MM.1S (cell line): Measurements from ENCODE around the gene RTN4RL1.

Experiments used
- DNase-seq: peaks from one replicate; pipeline ENCODE4 v3.0.0-alpha.2; 2015
- H2AFZ ChIP-seq: fragments of 300-600 bp; sonication (generic); 2 replicates; pipeline ENCODE4 v1.6.0; 2016; ENCODE audit warnings: antibody characterized with exemption, low read length
- H3F3A ChIP-seq: fragments of 300-600 bp; sonication (generic); 2 replicates; pipeline ENCODE4 v1.6.1; 2016; ENCODE audit warnings: mild to moderate bottlenecking, antibody characterized with exemption, low read length, moderate library complexity, mixed read lengths; ENCODE audit not compliant: insufficient read depth
- H3K27ac ChIP-seq: fragments of 300-600 bp; sonication (generic); 2 replicates; pipeline ENCODE4 v1.5.1; 2016; ENCODE audit warnings: mild to moderate bottlenecking, low read length
- H3K27me3 ChIP-seq: fragments of 300-600 bp; sonication (generic); replicated peaks from 2 replicates; pipeline ENCODE4 v1.6.0; 2016; ENCODE audit warnings: low read length; ENCODE audit not compliant: insufficient read depth
- H3K36me3 ChIP-seq: fragments of 300-600 bp; sonication (generic); replicated peaks from 2 replicates; pipeline ENCODE4 v1.6.1; 2016; ENCODE audit warnings: mild to moderate bottlenecking, low read length, mixed read lengths; ENCODE audit not compliant: insufficient read depth
- H3K4me1 ChIP-seq: fragments of 300-600 bp; sonication (generic); 2 replicates; pipeline ENCODE4 v1.6.1; 2016; ENCODE audit warnings: low read length, mixed read lengths
- H3K4me2 ChIP-seq: fragments of 300-600 bp; sonication (generic); 2 replicates; pipeline ENCODE4 v1.6.0; 2016; ENCODE audit warnings: low read depth, low read length
- H3K4me3 ChIP-seq: fragments of 300-600 bp; sonication (generic); 2 replicates; pipeline ENCODE4 v1.5.1; 2016; ENCODE audit warnings: low read length, mixed read lengths
- H3K79me2 ChIP-seq: fragments of 300-600 bp; sonication (generic); 2 replicates; pipeline ENCODE4 v1.6.1; 2016; ENCODE audit warnings: mixed run types, low read length, mixed read lengths
- H3K9ac ChIP-seq: fragments of 300-600 bp; sonication (generic); 2 replicates; pipeline ENCODE4 v1.6.1; 2016; ENCODE audit warnings: low read length, mixed read lengths
- H3K9me2 ChIP-seq: fragments of 300-600 bp; sonication (generic); replicated peaks from 2 replicates; pipeline ENCODE4 v1.6.1; 2016; ENCODE audit warnings: mild to moderate bottlenecking, low read length, mixed read lengths; ENCODE audit not compliant: insufficient read depth
- H3K9me3 ChIP-seq: fragments of 300-600 bp; sonication (generic); replicated peaks from 2 replicates; pipeline ENCODE4 v1.6.1; 2016; ENCODE audit warnings: mild to moderate bottlenecking, low read length, mixed read lengths; ENCODE audit not compliant: insufficient read depth
- H4K20me1 ChIP-seq: fragments of 300-600 bp; sonication (generic); 2 replicates; pipeline ENCODE4 v1.6.1; 2016; ENCODE audit warnings: mild to moderate bottlenecking, low read length, moderate library complexity, mixed read lengths; ENCODE audit not compliant: insufficient read depth
- EZH2 ChIP-seq: fragments of 300-600 bp; sonication (generic); optimal IDR thresholded peaks from 2 replicates; pipeline ENCODE3; 2017; ENCODE audit warnings: low read depth, mild to moderate bottlenecking, antibody characterized with exemption, low read length, mixed read lengths
- EZH2phosphoT487 ChIP-seq: fragments of 300-600 bp; sonication (generic); IDR thresholded peaks from 2 replicates; pipeline ENCODE4 v1.6.1; 2018; ENCODE audit warnings: antibody characterized with exemption, low read length
- TF ChIP-seq, protein P1 (sequence below): fragments of 300-600 bp; sonication (generic); IDR thresholded peaks from 2 replicates; pipeline ENCODE4 v1.5.1; 2016; ENCODE audit warnings: antibody characterized with exemption, low read length, mixed read lengths

RTN4RL1 gene

DNA sequence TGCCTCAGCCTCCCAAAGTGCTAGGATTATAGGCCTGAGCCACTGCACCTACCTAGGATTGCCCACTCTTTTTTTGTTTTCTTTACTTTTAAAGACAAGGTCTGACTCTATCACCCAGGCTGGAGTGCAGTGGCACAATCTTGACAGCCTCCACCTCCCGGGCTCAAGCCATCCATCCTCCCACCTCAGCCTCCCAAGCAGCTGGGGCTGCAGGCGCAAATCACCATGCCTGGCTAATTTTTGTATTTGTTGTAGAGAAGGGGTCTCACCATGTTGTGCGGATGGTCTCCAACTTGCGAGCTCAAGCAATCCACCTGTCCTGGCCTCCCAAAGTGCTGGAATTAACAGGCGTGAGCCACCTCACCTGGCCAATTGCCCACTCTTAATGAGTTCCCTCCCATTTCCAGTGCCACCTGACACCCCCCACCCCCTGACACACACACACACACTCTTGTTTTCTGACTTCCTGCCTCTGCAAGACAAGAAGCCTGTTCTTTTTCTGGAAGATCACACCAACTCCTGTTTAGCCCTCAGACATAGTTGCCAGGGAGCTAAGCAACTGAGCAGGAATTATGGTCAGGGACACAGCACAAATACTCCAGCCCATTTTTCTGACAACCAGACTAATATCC, 19.2 kb upstream of the RTN4RL1 start:
- Histone ChIP-seq H3F3A (no peaks in the 10 kb centered on the region), H3K36me3 (no peaks in the 10 kb centered on the region), H3K4me1 (peaks cover 8% of the 10 kb centered on the region; the same call in 1 of the 2 replicates), H2AFZ (no peak overlapping the region), H3K4me3 (no peak overlapping the region), H3K9me2 (no peaks in the 10 kb centered on the region), H3K27ac (no peak overlapping the region), H3K9me3 (no peaks in the 10 kb centered on the region), H3K27me3 (peaks cover 3% of the 10 kb centered on the region; the same call in 1 of the 2 replicates), H3K79me2 (peaks cover 23% of the 10 kb centered on the region), H4K20me1 (no peaks in the 10 kb centered on the region), H3K9ac (no peak overlapping the region), H3K4me2 (no peak overlapping the region)
- TF ChIP-seq EZH2phosphoT487 (no peak), EZH2 (no peak)
- TF ChIP-seq, protein P1, sequence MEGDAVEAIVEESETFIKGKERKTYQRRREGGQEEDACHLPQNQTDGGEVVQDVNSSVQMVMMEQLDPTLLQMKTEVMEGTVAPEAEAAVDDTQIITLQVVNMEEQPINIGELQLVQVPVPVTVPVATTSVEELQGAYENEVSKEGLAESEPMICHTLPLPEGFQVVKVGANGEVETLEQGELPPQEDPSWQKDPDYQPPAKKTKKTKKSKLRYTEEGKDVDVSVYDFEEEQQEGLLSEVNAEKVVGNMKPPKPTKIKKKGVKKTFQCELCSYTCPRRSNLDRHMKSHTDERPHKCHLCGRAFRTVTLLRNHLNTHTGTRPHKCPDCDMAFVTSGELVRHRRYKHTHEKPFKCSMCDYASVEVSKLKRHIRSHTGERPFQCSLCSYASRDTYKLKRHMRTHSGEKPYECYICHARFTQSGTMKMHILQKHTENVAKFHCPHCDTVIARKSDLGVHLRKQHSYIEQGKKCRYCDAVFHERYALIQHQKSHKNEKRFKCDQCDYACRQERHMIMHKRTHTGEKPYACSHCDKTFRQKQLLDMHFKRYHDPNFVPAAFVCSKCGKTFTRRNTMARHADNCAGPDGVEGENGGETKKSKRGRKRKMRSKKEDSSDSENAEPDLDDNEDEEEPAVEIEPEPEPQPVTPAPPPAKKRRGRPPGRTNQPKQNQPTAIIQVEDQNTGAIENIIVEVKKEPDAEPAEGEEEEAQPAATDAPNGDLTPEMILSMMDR = no peak
- DNase-seq = no peak

DNA sequence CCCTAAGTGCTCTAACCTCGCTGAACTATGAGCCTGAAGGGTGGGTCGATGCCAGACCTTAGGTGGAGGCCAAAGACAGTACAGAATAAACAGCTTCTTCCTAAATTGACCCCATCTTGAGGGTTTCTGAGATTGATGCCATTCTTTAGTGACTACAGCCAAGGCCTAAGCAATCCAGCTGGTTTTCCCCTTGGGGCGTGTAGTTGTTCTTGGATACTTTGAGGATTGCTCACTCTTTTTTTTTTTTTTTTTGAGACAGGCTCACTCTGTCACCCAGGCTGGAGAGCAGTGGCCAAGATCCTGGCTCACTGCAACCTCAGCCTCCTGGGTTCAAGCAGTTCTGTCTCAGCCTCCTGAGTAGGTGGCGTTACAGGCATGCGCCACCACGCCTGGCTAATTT, 18.7 kb upstream of the RTN4RL1 start:
- Histone ChIP-seq H3K4me1 (peaks cover 8% of the 10 kb centered on the region; the same call in 1 of the 2 replicates), H3K79me2 (peaks cover 23% of the 10 kb centered on the region), H3K9me2 (no peaks in the 10 kb centered on the region), H3F3A (no peaks in the 10 kb centered on the region), H3K36me3 (no peaks in the 10 kb centered on the region), H2AFZ (no peak overlapping the region), H3K9me3 (no peaks in the 10 kb centered on the region), H3K9ac (no peak overlapping the region), H3K27ac (no peak overlapping the region), H3K4me3 (no peak overlapping the region), H3K27me3 (peaks cover 2% of the 10 kb centered on the region; the same call in 1 of the 2 replicates), H4K20me1 (no peaks in the 10 kb centered on the region), H3K4me2 (no peak overlapping the region)
- no peak for TF ChIP-seq EZH2
- no peak for DNase-seq

DNA sequence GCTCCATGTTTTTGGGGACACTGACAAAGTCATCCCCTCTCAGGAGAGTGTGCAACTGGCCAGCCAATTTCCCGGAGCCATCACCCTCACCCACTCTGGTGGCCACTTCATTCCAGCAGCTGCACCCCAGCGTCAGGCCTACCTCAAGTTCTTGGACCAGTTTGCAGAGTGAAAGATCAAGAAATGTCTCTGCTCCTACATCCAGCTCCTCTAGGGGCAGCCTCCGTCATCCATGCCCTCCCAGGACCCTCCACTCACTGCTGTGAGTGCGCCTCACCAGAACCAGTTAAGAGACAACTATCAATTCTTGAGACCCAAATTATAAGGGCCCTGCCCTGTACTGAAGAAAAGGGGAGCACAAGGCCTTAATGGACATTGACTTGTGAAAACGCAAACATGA, 17.8 kb upstream of the RTN4RL1 start:
- TF ChIP-seq, protein P1 = no peak
- TF ChIP-seq EZH2phosphoT487 (no peak), EZH2 (no peak)
- Histone ChIP-seq H3K27ac (no peak overlapping the region), H3K9ac (peak overlapping the region; percentile 93; the same call in 1 of the 2 replicates)

DNA sequence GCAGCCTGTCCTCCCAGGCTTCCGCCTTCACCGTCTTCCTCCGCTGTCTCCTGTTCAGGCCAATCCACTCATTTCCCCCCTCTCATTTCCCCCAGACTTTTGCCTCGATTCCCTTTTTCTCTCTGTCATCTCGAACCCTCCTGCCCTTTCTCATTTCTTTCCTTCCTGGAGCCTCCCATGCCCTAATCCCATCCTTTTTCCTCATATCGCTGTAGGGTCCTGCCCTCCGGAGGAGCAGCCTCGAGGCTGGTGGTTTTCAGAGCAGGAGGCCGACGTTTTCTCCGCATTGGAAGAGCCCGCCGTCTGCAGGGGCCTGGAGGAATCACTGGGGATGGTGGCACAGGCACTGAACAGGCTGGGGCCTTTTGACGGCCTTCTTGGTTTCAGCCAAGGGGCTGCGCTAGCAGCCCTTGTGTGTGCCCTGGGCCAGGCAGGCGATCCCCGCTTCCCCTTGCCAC, 17.3 kb upstream of the RTN4RL1 start:
- Histone ChIP-seq H3K9me3 (no peaks in the 10 kb centered on the region), H3K4me2 (peak overlapping the region; percentile 99), H2AFZ (peak overlapping the region; percentile 82), H3K9me2 (no peaks in the 10 kb centered on the region), H3K4me1 (peaks cover 8% of the 10 kb centered on the region; the same call in 1 of the 2 replicates), H3K9ac (peak overlapping the region; percentile 93), H3K27ac (peak overlapping the region; percentile 42; the same call in 1 of the 2 replicates), H3K27me3 (no peaks in the 10 kb centered on the region), H3K36me3 (no peaks in the 10 kb centered on the region), H3K4me3 (peak overlapping the region; percentile 87), H3F3A (no peaks in the 10 kb centered on the region), H3K79me2 (peaks cover 23% of the 10 kb centered on the region), H4K20me1 (no peaks in the 10 kb centered on the region)
- DNase-seq = peak; percentile 23
- TF ChIP-seq EZH2 = no peak
- TF ChIP-seq EZH2phosphoT487 = no peak
- TF ChIP-seq, protein P1 = no peak; the same call in 1 of the 2 replicates

More for the DNA sequence above, 17.8 kb upstream of the RTN4RL1 start:
- H2AFZ ChIP-seq = no peak overlapping the region
- peaks cover 8% of the 10 kb centered on the region; the same call in 1 of the 2 replicates for H3K4me1 ChIP-seq
- H4K20me1 ChIP-seq = no peaks in the 10 kb centered on the region
- H3K4me2 ChIP-seq = peak overlapping the region; percentile 99; the same call in 1 of the 2 replicates
- H3K79me2 ChIP-seq = peaks cover 23% of the 10 kb centered on the region
- no peaks in the 10 kb centered on the region for H3K36me3 ChIP-seq
- H3K9me3 ChIP-seq = no peaks in the 10 kb centered on the region
- DNase-seq = no peak
- no peaks in the 10 kb centered on the region for H3K9me2 ChIP-seq
- H3K4me3 ChIP-seq = peak overlapping the region; percentile 87
- no peaks in the 10 kb centered on the region for H3F3A ChIP-seq
- no peaks in the 10 kb centered on the region for H3K27me3 ChIP-seq
